ENCODE data around the gene UBC.
"Not testable (repeated sequence)": the region's sequence is repeated elsewhere in the genome, so short reads cannot be mapped to it uniquely, and the experiment has no call there.

UBC gene

GRCh38 chr12:124898200-124898922 lies 16.1 kb downstream of the UBC start:
- DNase-seq, result no peak
- Mint-ChIP-seq H3K27ac (no peak overlapping the region), H3K9me3 (peaks cover 12% of the 10 kb centered on the region), H3K4me1 (no peaks in the 10 kb centered on the region), H3K36me3 (ENCODE audit: low read depth) (no peaks in the 10 kb centered on the region), H3K27me3 (ENCODE audit: low read depth, poor library complexity) (peaks cover 16% of the 10 kb centered on the region), H3K4me3 (no peak overlapping the region)
- peak; percentile 8 for TF ChIP-seq CTCF (IDR thresholded peaks at IDR 0.05)

- Mint-ChIP-seq H3K27ac (peak overlapping the region; percentile 0), H3K9me3 (peaks cover 12% of the 10 kb centered on the region), H3K4me3 (no peak overlapping the region), H3K4me1 (no peaks in the 10 kb centered on the region), H3K27me3 (ENCODE audit: low read depth, poor library complexity) (peaks cover 19% of the 10 kb centered on the region), H3K36me3 (ENCODE audit: low read depth) (no peaks in the 10 kb centered on the region)
- TF ChIP-seq CTCF (IDR thresholded peaks at IDR 0.05), result no peak
- no peak for DNase-seq
Measured at GRCh38 chr12:124896461-124896860, 18.0 kb downstream of the UBC start.

- no peaks in the 10 kb centered on the region for H3K36me3 Mint-ChIP-seq (ENCODE audit: low read depth)
- H3K9me3 Mint-ChIP-seq, result peaks cover 12% of the 10 kb centered on the region
- H3K27me3 Mint-ChIP-seq (ENCODE audit: low read depth, poor library complexity), result peaks cover 19% of the 10 kb centered on the region
- H3K27ac Mint-ChIP-seq, result no peak overlapping the region
- no peak for TF ChIP-seq CTCF (IDR thresholded peaks at IDR 0.05)
- no peaks in the 10 kb centered on the region for H3K4me1 Mint-ChIP-seq
- no peak overlapping the region for H3K4me3 Mint-ChIP-seq
- DNase-seq, result no peak
Measured at GRCh38 chr12:124893792-124894516, 20.5 kb downstream of the UBC start.

GRCh38 chr12:124888260-124888659 lies 26.2 kb downstream of the UBC start:
- Mint-ChIP-seq H3K27ac (no peak overlapping the region), H3K36me3 (ENCODE audit: low read depth) (no peaks in the 10 kb centered on the region), H3K4me3 (no peak overlapping the region), H3K27me3 (ENCODE audit: low read depth, poor library complexity) (peaks cover 6% of the 10 kb centered on the region), H3K9me3 (no peaks in the 10 kb centered on the region), H3K4me1 (peaks cover 20% of the 10 kb centered on the region)
- no peak for DNase-seq
- no peak for TF ChIP-seq CTCF (IDR thresholded peaks at IDR 0.05)

GRCh38 chr12:124887766-124888165 lies 26.7 kb downstream of the UBC start:
- H3K4me1 Mint-ChIP-seq, result peaks cover 25% of the 10 kb centered on the region
- H3K36me3 Mint-ChIP-seq (ENCODE audit: low read depth), result not testable (repeated sequence)

GRCh38 chr12:124884587-124885438 lies 29.6 kb downstream of the UBC start:
- no peak overlapping the region for H3K27ac Mint-ChIP-seq
- DNase-seq, result peak; percentile 19
- no peak for TF ChIP-seq CTCF (IDR thresholded peaks at IDR 0.05)
- no peaks in the 10 kb centered on the region for H3K9me3 Mint-ChIP-seq
- H3K4me1 Mint-ChIP-seq, result peaks cover 41% of the 10 kb centered on the region
- no peaks in the 10 kb centered on the region for H3K27me3 Mint-ChIP-seq (ENCODE audit: low read depth, poor library complexity)
- H3K36me3 Mint-ChIP-seq (ENCODE audit: low read depth), result no peaks in the 10 kb centered on the region
- H3K4me3 Mint-ChIP-seq, result no peak overlapping the region

More at GRCh38 chr12:124887766-124888165, 26.7 kb downstream of the UBC start:
- not testable (repeated sequence) for DNase-seq; H3K9me3 Mint-ChIP-seq; H3K27ac Mint-ChIP-seq; H3K4me3 Mint-ChIP-seq; H3K27me3 Mint-ChIP-seq (ENCODE audit: low read depth, poor library complexity)
